G401 (cell line): ENCODE results near the gene EMC9. TPM values are rescaled to one million over a fixed set of nuclear protein-coding genes. Genes with fewer than 3 reads are reported as not detected.
A peak's percentile ranks its signal among the peaks of the same experiment; 100 is the strongest.

ENCODE experiments used
- DNase-seq: peaks from one replicate; pipeline ENCODE4 v3.0.0-alpha.2; 2015; ENCODE audit warnings: low spot score
- in situ Hi-C: cut with HindIII; loops from 2 replicates; pipeline ENCODE4 v1.10.0; 2016; ENCODE audit warnings: low sequenced_read_pairs, mixed read lengths
- total RNA-seq: library from RNA; depleted of rRNA; stranded (reverse); fragments of >200 nt; shearing (Covaris generic); gene quantifications from 2 replicates; pipeline ENCODE4 v1.2.3, GENCODE V29; 2014

EMC9 gene
- total RNA-seq, 1 experiment from 2014 or later: 45.0 TPM

DNA sequence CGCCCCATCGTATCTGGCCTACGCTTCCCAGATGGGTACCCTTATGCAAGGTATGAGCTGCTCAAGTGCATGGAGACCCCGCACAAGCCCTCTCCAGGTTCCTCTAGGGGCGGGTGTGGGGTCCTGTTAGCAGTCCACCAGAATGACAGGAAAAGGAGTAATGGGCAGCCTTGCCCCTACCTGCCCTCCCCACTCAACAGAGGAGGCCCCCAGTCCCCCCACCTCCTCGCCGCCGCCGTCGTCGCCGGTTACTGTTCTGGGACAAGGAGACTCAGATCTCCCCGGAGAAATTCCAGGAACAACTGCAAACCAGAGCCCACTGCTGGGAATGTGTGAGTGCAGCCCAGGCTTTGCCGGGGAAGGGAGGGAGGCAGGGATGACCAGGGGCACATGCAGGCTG, 36.5 kb upstream of the EMC9 start:
- DNase-seq: no peak
- in situ Hi-C loops: no loop called here

DNA sequence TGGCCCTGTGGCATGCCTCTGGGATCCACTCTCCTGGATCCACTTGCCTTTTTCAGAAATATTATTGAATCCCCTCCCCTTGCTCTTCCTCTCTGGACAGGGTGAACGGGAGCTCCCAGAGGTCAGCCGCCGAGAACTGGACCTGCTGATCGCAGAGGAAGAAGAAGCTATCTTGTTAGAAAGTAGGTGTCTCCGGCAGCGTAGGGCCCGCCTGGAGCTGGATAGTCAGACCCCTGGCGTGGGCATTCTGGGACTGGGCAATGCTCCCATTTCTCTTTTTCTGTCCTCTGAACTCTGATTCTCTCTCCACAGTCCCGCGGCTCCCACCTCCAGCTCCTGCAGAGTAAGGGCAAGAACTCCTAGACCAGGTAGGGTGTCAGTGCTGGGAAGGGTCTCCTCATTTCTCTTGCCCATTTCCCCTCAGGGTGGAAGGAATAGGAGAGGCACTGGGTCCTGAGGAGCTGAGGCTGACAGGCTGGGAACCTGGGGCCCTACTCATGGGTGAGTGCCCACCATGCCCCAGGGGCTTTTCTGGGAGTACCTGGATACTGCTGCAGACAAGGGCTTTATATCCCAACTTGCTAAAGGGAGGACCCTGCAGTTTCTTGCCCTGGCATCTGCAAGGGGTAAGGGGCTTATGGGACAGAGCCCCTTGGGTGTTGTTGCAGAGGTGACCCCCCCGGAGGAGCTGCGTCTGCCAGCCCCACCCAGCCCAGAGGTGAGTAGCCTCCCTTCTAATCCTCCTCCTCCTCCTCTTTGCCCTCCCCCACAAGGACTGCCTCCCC, 35.8 kb upstream of the EMC9 start:
- DNase-seq: no peak
- in situ Hi-C loops: no loop called here

DNA sequence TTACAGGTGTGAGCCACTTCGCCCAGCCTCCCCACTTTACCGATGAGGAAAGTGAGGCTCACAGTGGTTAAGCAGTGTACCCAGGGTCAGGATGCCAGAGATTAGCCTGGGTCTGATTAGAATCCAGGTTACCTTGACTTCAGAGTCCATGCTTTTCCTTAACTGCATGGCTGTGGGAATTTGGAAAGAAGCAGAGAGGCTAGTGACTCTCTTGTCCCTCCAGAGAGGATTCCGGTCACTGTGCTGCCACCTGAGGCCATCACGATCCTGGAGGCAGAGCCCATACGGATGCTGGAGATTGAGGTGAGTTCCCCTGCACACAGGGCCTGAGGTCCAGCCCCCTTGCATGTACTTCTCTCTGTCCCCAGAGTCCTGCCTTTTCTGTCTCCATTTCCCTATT, 35.2 kb upstream of the EMC9 start:
- in situ Hi-C loops: no loop called here
- no peak for DNase-seq

DNA sequence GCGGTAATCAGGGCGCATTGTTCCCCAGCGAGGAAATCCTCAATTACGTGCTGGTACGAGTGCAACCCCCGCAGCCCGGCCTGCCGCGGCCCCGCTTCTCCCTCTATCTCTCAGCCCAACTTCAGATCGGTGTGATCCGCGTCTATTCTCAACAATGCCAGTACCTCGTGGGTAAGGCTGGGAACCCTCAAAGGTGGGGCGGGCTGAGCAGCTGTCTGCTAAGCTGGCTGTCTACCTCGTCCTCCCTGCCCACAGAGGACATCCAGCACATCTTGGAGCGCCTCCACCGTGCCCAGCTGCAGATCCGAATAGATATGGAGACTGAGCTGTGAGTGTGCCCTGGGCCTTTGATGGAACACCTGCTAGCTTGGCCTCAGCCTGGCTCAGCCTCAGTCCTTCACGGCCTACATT, 31.5 kb upstream of the EMC9 start:
- DNase-seq: peak; percentile 43
- in situ Hi-C loops: no loop called here

DNA sequence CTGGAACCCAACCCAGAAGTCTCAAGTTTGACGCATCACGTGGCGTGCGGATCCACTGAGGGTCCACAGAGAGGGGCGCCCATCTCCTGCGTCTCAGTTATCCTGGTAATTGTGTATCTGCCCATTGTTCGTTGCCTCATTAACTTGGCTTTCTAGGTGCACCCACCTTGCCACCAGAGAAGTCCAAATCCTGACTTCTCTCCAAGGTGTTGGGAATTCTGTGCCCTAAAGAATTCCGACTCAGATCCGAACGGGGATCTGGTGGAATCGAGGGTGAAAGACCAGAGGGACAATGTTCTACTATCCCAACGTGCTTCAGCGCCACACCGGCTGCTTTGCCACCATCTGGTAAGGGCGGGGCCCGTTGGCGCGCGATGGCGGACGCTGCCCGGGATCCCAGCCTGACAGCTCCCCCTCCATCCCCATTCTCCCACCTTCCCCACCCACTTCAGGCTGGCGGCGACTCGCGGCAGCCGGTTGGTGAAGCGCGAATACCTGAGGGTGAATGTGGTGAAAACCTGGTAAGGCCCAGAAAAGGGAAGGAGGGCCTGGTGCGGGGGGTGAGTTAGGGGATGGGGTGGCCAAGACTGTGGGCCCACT, 31.0 kb upstream of the EMC9 start:
- in situ Hi-C loops: no loop called here
- DNase-seq: peak; percentile 39

DNA sequence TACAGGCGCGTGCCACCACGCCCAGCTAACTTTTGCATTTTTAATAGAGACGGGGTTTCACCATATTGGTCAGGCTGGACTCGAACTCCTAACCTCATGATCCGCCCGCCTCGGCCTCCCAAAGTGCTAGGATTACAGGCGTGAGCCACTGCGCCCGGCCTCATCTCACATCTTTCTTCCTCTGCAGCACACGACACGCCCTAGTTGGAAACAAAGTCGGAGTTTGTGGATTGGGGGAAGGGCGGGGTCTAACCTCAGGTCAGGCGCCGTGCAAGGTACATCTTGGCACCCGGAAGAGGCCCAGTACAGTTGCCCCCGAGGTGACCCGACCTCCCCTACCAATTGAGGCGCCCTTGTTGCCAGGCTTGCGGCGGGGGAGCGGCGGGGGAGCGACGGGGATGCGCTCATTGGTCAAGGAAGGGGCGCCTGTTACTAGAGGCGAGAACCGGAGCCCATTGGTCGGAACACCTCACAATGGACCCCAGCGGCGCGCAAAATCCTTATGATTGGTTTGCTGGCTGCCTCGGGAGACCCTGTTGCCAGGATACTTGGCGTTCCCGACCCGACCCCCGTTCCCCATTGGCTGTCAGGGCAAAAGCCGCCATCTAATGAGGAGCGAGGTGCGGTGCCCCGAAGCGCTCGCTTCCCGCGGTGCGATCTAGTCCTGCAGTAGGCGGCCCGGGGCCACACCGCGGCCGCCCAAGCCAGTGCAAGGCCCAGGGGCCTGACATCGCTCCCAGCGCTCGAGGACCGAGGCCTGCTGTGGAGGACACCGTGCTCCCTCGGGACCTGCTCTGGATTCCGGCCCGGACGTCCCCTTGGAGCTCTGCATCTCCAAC, 30.2 kb upstream of the EMC9 start, which contains the start of gene REC8:
Gene REC8 (plus strand): TSS at position 659 of the 839 bp plus-strand sequence. CDS start 473 bp downstream, outside the sequence.
- in situ Hi-C loops: no loop called here
- peak; percentile 97 for DNase-seq

DNA sequence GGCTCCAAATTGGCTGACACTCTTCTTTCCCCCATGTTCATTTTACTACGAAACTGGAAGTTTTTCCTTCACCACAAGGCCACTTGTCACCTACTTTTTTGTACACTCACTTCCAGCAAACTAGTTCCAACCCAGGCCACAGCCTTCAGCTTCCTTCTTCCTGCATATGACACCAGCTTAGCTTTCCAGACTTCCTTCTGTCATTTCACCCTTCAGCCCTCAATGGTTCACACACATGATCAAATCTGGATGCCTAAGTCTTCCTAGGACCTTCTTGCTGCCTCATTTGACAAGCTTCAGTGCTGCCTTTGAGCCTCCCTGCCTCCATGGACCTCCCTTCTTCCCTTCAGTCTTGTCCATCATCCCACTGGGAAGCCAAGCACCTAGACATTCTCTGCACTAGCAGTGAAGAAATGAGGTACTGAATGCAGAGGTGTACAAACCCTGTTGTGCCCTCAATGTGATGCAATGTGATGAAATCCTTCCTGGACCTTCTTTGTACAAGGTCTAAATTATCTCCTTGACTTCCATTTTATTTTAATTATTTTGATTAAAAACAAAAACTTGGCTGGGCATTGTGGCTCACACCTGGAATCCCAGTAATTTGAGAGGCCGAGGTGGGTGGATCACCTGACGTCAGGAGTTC, 26.2 kb upstream of the EMC9 start:
- DNase-seq: no peak
- in situ Hi-C loops: no loop called here

DNA sequence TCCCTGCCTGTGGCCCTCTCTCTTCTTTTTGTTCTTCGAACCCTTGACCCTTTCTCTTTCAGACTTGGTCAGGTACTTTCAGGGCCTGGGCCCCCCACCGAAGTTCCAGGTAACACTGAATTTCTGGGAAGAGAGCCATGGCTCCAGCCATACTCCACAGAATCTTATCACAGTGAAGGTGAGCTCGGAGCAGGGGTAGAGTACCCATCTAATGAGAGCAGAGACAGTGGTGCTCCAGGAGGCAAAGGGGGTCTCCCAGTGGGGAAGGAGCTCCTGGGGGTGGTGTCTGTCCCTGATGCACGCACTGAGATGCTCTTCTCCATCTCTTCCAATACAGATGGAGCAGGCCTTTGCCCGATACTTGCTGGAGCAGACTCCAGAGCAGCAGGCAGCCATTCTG, 24.4 kb upstream of the EMC9 start:
- no peak for DNase-seq
- in situ Hi-C loops: no loop called here

DNA sequence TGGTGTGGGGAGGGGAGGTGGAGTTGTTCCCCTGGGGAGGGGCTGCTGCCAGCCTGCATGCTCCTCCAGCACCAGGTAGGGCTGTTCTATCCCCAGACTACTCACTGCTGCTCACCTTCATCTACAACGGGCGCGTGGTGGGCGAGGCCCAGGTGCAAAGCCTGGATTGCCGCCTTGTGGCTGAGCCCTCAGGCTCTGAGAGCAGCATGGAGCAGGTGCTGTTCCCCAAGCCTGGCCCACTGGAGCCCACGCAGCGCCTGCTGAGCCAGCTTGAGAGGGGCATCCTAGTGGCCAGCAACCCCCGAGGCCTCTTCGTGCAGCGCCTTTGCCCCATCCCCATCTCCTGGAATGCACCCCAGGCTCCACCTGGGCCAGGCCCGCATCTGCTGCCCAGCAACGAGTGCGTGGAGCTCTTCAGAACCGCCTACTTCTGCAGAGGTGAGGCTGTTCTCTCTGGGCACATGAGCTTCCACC, 23.2 kb upstream of the EMC9 start:
- in situ Hi-C loops: no loop called here
- DNase-seq: no peak

DNA sequence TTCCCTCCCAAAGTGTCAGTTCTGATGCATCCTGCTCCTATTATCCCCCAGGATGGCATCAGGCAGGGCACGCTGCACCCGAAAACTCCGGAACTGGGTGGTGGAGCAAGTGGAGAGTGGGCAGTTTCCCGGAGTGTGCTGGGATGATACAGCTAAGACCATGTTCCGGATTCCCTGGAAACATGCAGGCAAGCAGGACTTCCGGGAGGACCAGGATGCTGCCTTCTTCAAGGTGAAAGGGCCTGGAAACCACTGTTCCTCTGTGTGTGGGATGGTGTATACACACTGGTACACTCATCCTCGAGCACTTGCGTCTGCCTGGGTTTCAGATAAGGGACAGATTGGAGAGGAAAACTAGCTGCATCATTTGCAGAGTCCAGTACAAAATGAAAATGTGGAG, 20.7 kb upstream of the EMC9 start:
- no peak for DNase-seq
- in situ Hi-C loops: no loop called here

DNA sequence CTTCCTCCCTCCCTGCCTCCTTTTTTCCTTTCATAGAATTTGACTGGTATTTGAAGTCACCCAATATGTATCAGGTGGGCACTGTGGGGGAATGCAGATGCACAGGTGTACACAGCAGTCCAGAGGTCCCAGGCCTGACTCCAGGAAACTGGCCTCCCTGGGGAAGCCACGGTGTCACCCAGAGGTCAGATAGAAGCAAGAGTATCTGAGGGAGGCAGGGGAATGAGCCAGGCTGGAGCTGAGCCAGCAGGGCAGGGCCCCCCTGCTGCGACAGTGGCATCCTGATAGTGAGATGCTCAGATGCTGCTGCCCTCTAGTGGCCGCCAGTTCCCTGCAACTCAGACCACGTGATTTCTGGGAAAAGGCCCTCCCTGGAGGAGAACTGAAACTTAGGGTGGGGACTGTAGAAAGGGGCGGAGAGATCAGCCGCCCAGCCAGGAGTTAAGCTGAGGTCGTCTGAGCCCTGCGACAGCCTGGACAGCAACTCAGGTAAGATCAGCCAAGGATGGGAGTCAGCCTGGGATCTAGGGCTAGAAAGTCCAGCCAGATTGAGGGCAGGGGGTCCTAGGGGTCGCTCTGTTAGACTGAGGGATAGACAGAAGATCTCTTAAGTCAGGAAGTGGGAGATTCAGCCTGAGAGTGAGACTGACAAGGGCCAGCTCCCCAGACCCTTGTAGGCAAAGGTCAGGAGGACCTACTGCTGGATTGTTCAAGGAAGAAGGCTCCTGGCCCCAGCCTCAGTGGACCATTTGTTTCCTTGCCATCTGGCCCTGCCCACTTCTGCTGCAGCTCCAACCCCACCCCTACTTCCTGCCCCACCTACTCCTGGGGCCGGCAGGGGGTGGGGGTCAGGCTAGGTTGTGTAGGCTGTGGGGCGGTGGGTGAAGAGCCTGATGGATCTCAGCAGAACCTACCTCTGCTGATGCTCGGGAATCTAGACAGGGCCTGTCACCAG, 19.7 kb upstream of the EMC9 start, which contains the start of gene IRF9:
Gene IRF9 (plus strand): TSS at position 416 of the 955 bp plus-strand sequence. CDS start 880 bp downstream, outside the sequence.
- peak; percentile 90 for DNase-seq
- in situ Hi-C loops: no loop called here

DNA sequence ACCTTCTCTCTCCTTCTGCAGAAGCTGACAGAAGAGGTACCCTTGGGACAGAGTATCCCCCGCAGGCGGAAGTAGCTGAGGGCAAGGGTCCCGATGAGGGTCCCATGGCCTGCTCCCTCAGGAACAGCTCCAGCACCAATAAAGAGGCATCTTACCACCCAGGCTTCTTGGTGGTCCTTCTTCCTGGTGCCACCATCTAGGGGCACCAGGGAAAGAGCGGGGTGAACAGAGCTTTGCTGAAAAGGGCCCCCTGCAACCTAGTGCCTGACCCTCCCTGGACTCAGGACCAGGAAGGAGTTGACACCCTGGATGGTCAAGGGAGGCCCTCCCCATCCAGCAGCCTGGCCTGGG, 19.1 kb upstream of the EMC9 start:
- no peak for DNase-seq
- in situ Hi-C loops: no loop called here

DNA sequence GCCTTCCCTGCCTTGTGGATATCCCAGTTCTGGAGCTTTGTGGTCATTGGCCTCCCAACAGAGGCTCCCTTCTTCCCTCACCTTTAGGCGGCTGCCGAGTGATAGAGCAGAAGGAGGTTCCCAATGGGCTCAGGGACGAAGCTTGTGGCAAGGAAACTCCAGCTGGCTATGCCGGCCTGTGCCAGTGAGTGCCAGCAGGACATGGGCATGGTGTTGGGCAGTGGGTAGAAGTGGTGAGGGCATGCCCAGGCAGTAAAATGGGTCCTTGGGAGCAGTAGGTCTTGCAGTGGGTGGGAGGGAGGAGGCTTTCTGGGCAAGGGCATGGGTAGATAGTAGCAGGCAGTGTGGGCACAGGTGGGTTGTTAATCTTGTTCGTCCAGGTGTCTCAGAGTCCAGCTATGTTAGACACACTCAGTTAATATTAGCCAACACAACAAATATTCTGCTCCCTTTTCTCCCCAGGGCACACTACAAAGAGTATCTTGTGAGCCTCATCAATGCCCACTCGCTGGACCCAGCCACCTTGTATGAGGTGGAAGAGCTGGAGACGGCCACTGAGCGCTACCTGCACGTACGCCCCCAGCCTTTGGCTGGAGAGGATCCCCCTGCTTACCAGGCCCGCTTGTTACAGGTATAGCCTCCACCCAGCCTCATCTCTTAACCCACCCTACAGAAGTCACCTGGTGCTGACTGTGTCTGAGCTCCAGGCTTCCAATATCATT, 18.5 kb upstream of the EMC9 start:
- DNase-seq: no peak
- in situ Hi-C loops: no loop called here

DNA sequence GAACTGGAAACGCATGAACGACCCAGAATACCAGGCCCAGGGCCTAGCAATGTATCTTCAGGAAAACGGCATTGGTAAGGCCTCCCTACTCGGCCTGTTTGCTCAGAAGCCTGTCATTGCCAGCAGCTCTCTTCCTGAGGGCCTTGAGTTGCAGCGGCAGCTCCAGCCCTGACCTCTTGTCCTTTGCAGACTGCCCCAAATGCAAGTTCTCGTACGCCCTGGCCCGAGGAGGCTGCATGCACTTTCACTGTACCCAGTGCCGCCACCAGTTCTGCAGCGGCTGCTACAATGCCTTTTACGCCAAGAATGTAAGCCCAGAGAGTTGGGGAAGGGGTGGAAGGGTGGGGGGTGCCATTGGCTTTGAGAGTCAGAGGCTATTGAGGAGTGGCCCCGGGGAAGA, 15.9 kb upstream of the EMC9 start:
- in situ Hi-C loops: no loop called here
- no peak for DNase-seq

DNA sequence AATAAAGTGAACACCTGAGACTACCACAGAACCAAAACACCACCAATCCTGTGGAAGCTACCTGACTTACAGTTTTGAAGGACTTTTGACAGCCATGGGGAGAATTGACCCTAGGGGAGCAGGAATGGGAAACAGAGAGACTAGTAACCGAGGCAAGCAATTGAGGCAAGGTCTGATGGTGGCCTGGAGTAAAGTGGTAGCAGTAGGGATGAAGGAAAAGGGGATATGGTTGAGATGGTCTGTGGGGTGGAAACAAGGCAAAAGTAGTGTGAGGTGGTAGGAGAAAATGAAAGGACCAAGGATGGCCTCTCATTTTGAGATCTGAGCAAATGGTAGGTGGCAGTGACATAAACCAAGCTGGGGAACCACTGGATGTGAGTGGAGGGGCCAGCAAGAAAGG, 15.4 kb upstream of the EMC9 start:
- in situ Hi-C loops: no loop called here
- no peak for DNase-seq

DNA sequence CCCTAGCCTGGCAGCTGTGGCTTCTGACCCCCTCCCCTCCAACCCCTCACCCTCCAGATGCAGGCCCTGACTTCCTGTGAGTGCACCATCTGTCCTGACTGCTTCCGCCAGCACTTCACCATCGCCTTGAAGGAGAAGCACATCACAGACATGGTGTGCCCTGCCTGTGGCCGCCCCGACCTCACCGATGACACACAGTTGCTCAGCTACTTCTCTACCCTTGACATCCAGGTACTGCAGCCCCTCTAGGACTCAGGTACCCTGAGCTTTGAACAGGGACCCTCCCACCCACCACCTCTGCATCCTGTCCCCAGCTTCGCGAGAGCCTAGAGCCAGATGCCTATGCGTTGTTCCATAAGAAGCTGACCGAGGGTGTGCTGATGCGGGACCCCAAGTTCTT, 13.7 kb upstream of the EMC9 start:
- in situ Hi-C loops: no loop called here
- DNase-seq: no peak

DNA sequence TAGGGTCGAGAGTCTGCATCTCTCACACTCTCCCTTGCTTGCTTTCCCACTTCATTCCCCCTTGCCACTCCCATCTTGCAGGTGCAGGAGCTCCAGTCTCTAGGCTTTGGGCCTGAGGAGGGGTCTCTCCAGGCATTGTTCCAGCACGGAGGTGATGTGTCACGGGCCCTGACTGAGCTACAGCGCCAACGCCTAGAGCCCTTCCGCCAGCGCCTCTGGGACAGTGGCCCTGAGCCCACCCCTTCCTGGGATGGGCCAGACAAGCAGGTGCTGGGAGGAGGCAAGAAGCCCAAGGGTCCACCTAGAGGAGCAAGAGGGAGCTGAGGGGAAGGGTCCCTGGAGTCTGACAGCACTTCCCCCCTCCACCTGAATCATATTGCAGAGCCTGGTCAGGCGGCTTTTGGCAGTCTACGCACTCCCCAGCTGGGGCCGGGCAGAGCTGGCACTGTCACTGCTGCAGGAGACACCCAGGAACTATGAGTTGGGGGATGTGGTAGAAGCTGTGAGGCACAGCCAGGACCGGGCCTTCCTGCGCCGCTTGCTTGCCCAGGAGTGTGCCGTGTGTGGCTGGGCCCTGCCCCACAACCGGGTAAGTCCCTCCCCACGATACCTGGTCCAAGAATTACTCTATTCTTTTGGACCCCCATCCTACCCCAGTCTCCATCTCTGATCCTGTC, 10.2 kb upstream of the EMC9 start:
- DNase-seq: no peak
- in situ Hi-C loops: no loop called here
